ENCODE data around the gene RAB13.

Gene RAB13

DNA sequence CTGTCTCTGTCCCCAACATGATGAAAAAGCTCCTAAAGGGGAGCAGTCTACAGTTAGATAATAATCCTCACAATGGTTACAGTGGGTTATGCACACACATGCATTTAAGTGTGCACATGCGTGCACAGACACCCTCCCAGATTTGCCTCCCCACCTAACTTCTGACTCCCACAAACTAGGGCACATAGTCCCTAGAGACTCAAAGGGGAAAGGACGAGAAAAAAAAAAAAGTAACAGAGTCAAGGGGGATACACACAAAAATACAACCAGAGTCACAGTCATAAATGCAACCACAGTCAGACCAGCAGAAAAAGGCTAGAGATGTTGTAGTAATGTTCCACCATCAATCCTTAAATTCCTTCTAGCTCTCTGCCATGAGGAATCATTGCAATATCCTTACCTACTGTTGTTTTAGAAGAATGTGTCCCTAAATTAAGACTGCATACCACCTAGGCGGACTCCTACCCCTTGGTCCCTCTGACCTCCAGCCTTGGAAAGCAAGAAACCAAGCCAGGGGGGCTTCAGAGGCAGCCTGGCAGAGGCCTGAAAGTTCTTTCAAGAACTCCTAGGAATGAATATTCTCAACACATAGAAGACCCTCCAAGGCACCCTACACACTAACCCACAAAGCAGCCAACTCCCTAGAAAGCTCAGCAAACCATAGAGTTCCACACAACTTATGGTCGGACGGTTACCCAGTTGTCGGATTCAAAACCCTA, 29.0 kb downstream of the RAB13 start:
- no peak for DNase-seq (ENCODE audit: low read depth, low spot score)

GRCh38 chr1:153954826-153955225, 31.3 kb downstream of the RAB13 start:
- DNase-seq (ENCODE audit: low read depth, low spot score) = no peak

GRCh38 chr1:153953859-153954365, 32.2 kb downstream of the RAB13 start:
- no peak for DNase-seq (ENCODE audit: low read depth, low spot score)

GRCh38 chr1:153951801-153952200, 34.3 kb downstream of the RAB13 start:
- DNase-seq (ENCODE audit: low read depth, low spot score) = no peak

- DNase-seq (ENCODE audit: low read depth, low spot score) = no peak
These were observed 35.0 kb downstream of the RAB13 start for GRCh38 chr1:153951183-153951582.

DNA sequence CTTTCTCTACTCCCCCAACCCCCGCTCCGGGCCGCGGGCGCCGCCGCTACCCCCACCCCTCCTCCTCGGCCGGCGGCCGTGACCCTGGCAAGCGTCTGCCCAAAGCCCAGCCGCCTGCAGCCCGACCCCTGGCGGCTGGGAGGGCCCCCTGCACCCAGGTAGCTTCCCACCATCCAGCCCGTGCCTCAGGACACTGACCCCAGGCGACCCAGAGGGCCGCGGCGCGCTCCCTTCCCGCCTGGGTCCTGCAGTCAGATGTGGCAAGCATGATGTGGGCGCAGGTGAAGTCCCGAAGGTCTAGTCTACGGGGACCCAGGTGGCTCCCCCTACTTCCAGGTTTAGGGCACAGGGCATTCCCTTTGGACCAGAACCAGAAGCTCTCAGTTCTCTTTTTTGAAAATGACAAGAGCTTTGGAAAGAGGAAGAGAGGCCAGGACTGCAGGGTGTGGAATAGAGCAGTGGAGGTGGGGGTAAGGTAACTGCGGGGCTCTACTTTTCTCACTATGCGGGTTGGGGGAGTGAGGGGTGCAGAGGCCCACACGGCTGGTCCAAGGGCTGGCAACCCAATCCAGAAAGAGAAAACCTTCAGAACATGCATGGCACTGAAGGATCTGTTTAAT, 39.4 kb downstream of the RAB13 start, which contains the start of gene DENND4B:
Gene DENND4B, minus strand, starts transcription at position 97 of the 620 bp plus-strand sequence. CDS start 2,344 bp downstream, outside the sequence.
- DNase-seq (ENCODE audit: low read depth, low spot score) = peak; percentile 92

GRCh38 chr1:153945795-153946621, 40.1 kb downstream of the RAB13 start:
- peak; percentile 60 for DNase-seq (ENCODE audit: low read depth, low spot score)

- no peak for DNase-seq (ENCODE audit: low read depth, low spot score)
These were observed 40.9 kb downstream of the RAB13 start for GRCh38 chr1:153945131-153945794.

DNA sequence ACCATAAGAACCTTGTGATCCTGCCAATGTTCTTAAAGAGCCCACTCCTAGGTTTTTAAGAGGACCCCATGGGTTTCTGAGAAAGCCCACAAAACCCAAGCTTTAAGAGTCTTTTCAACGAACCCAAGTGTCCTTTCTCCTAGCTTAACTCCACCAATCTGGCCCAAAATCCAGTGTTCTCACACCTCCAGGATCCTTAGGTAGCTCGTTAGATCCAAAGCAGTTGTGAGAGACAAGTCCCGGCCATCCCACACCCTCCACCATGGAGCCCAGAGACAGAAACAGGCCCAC, 41.4 kb downstream of the RAB13 start:
- DNase-seq (ENCODE audit: low read depth, low spot score) = no peak

DNA sequence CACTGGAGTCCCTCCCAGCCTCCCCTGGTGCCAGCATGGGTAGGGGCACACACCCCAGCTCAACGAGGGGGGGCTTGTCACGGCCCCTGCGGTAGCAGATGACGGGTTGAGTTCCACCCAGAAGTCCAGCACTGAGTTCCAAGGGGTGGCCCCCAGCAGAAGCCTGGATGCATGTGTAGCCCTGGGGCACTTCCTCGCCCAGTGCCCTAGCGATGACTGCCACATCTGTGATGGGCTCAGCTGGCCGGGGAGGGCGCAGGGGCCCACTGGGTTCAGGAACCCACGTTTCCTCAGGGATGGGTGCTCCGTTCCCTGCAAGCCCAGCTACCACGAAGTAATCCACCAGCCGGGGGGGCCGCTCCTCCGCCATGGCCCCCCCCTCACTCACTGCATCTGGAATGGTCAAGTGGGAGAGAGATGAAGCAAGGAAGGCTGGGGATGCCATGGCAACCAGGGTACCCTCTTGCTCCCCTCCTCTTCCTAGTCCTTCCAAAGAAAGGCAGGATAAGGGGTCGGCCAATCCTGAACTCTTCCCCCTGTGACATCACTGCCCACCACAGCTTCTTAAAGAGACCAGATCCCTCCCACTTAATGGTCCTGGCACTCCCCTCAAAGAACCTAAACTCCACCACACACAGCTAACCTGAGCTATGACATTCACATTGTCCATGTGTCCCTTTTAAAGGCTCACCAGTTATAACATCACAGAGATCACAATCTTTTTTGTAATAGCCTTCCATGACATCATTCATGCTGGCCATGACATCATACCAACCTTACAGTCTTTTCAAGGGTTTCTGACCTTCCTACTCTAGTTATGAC, 41.9 kb downstream of the RAB13 start:
- DNase-seq (ENCODE audit: low read depth, low spot score) = no peak

DNA sequence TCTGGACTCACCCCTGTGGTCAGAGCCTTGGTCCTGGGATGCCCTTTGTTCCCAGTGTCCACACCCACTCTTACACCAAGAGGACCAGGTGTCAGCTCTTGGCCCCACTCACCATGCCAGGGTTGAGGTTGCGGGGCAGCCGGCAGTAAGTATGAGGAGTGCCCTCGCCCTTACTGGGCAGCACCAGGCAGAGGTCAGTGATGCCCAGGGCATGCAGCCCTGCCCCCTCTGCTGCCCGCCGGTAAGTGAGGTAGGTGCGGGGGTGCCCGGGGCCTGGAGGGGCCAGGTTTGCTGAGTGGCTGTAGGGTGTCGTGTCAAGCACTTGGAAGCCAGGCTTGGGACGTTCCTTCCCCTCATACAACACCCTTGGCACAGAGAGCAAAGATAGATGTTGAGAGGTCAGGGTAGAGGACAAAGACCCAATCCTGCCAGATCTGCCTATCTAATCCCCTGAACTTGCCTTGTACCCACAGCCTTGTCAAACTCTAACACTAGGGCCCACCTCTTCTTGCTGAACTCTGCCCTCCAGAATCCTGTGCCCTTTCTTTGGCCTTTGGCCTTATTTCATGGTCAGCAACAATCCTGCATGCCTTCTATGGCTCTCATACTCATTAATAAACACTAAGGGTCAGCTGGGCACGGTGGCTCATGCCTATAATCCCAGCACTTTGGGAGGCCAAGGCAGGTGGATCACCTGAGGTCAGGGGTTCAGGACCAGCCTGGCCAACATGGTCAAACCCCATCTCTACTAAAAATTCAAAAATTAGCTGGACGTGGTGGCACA, 43.2 kb downstream of the RAB13 start:
- no peak for DNase-seq (ENCODE audit: low read depth, low spot score)

DNA sequence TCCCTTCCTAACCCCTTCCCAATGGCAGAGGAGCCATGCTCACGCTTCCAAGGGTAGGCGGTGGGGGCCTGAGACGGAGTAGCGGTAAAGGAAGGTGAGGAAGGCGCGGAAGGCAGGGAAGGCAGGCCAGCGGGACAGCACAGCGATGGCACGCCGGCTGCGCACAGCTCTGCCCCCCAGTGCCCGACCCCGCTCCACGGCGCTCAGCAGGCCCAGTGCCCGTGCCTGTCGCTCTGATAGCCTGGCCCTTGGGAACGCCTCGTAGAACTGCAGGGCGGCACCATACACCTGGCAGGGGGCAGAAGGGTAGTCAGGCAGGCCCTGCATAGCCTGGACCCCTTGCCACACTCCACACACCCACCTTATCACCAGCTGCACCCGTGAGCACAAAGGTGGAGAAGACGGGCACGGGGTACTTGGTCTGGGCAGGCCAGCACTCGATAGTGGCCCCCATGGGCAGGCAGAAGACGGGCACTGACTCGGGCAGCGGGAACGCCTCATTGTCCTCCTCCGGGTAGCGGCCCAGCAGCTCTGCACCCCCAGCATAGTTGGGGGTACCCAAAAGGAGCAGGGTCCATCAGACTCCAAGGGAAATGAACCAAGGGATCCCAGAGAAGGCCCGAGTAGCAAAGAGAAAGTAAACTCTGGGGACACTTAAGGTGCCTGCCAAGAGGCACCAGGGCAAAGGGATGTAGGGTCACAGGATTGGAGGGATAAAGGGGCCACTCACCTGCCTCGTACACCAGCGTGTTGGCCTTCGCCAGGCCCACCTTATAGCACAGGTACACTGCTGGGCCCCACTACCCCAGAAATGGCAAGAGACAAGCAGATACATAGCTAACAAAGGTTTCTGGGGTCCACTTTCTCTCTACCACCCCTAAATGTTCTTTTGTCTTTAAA, 44.1 kb downstream of the RAB13 start:
- no peak for DNase-seq (ENCODE audit: low read depth, low spot score)

GRCh38 chr1:153940756-153941155, 45.4 kb downstream of the RAB13 start:
- no peak for DNase-seq (ENCODE audit: low read depth, low spot score)

DNA sequence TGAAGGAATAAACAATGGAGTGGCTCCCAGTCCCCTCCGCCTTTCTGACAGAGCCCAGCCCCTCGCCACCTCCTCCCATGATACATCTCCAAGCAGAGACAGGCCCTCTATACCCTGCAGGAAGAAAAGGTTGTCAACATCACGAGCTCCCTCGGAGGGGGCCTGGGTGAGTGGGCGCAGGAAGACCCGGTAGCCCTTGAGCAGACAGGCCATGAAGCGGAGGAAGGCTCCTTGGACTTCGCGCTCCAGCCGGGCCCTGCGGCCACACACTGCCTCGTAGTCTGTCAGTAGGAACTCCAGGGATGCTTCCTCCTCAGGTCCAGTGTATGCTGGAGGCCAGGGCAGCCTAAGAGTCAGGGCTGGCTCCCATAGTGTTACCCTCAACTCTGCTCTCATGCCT, 46.7 kb downstream of the RAB13 start:
- DNase-seq (ENCODE audit: low read depth, low spot score) = no peak

DNA sequence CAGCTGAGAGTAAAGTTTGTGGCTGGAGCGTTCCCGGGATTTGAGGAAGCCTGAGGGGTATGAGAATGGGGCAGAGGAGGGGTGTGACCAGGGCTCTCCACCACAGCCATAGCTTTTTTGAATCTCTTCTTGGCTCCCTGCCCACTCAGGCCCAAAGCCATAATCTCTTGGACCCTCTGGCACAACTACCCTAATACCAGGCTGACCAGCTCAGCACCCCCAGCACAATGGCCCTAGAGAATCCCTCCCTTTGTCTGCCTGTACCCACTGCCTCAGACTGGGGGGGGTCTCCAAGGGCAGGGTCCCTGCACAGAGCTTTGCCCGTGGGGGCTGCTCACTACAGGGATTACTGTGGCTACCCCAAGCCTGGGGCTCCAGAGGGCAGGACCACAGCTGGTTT, 47.1 kb downstream of the RAB13 start:
- DNase-seq (ENCODE audit: low read depth, low spot score) = no peak

GRCh38 chr1:153937331-153937730, 48.8 kb downstream of the RAB13 start:
- DNase-seq (ENCODE audit: low read depth, low spot score) = no peak

DNA sequence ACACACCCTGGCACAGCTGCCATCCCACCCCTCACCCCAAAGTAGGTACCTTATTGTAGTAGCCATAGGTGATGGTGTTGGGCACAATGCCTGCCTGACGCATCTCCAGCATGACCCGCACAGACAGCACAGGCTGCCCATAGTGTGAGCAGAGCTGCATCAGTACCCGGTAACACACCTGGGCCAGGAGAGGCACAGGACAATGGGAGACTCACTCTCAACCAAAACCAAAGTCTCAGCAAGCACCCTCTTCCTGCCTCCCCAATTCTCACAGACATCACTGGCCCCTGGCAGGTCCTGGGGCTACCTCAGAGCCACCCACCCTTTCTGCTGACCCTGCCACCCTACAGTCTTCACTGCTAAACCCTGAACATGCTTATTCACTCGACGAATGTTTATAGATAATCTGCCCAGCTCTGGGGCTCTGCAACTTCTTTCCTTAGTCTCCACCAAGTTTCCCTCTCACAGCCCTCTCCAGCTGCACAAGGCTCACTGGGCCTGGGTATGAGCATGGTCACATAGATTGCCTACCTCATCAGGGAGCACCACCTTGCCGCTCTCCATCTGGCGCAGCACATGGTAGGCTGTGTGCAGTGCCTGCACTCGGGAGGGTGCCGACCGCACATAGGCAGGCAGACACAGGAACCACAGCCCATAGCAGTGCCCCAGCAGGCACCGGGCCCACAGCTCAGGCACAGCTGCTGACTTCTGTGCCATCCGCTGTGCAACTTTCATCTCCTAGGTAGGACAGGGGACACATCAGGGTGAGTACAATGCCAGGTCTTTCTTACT, 49.9 kb downstream of the RAB13 start:
- DNase-seq (ENCODE audit: low read depth, low spot score) = no peak

- no peak for DNase-seq (ENCODE audit: low read depth, low spot score)
These were observed 51.4 kb downstream of the RAB13 start for GRCh38 chr1:153934746-153935145.

Data from ELF-1 (cell line).